Muscle layer of duodenum (tissue), 2 donors: Measurements from ENCODE around the gene RSPH1.
A peak's percentile ranks its signal among the peaks of the same experiment; 100 is the strongest.

Experiments
- H3K27ac ChIP-seq: one replicate; pipeline ENCODE4 v1.7.0; 2013; ENCODE audit warnings: mild to moderate bottlenecking, low read length
- H3K27me3 ChIP-seq: one replicate; pipeline ENCODE4 v1.7.0; 2013; ENCODE audit warnings: low read depth, mild to moderate bottlenecking, control low read depth, low read length
- H3K36me3 ChIP-seq, 2 donors: one replicate each; pipeline ENCODE4 v1.7.0; 2013; ENCODE audit warnings: low read length in 2 of 2, control low read depth in 1 of 2, mild to moderate bottlenecking in 1 of 2; ENCODE audit not compliant: insufficient read depth in 2 of 2, control insufficient read depth in 1 of 2
- H3K4me1 ChIP-seq, 2 donors: one replicate each; pipeline ENCODE4 v1.7.0; 2013; ENCODE audit warnings: low read length in 2 of 2, mild to moderate bottlenecking in 2 of 2, control low read depth in 1 of 2, moderate library complexity in 1 of 2; ENCODE audit not compliant: insufficient read depth in 2 of 2, control insufficient read depth in 1 of 2
- H3K4me3 ChIP-seq, 2 donors: one replicate each; pipeline ENCODE4 v1.7.0; 2013; ENCODE audit warnings: low read length in 2 of 2, low read depth in 1 of 2, mild to moderate bottlenecking in 1 of 2
- H3K9me3 ChIP-seq, 2 donors: one replicate each; pipeline ENCODE4 v1.7.0; 2013; ENCODE audit warnings: low read length in 2 of 2, control low read depth in 1 of 2, mild to moderate bottlenecking in 1 of 2; ENCODE audit not compliant: control insufficient read depth in 1 of 2
- donor health status: healthy.

Gene RSPH1

GRCh38 chr21:42539342-42539741 lies 43.3 kb upstream of the RSPH1 start:
- Histone ChIP-seq H3K27me3 (no peaks in the 10 kb centered on the region), H3K4me1 (peaks cover 0 to 9% of the 10 kb centered on the region in 2 donors), H3K27ac (no peak overlapping the region), H3K4me3 (no peak overlapping the region), H3K9me3 (no peaks in the 10 kb centered on the region), H3K36me3 (peaks cover 26 to 30% of the 10 kb centered on the region in 2 donors)

GRCh38 chr21:42538479-42539275 lies 42.7 kb upstream of the RSPH1 start:
- no peak overlapping the region for H3K4me3 ChIP-seq
- H3K4me1 ChIP-seq, result peaks cover 0 to 9% of the 10 kb centered on the region in 2 donors
- peaks cover 19 to 23% of the 10 kb centered on the region in 2 donors for H3K36me3 ChIP-seq
- no peaks in the 10 kb centered on the region for H3K27me3 ChIP-seq
- H3K27ac ChIP-seq, result no peak overlapping the region
- no peaks in the 10 kb centered on the region for H3K9me3 ChIP-seq

- Histone ChIP-seq H3K36me3 (peaks cover 6 to 15% of the 10 kb centered on the region in 2 donors), H3K4me1 (peaks cover 7 to 14% of the 10 kb centered on the region in 2 donors), H3K27ac (no peak overlapping the region), H3K4me3 (no peak overlapping the region), H3K27me3 (no peaks in the 10 kb centered on the region), H3K9me3 (no peaks in the 10 kb centered on the region)
Observed at GRCh38 chr21:42537106-42537742, 41.2 kb upstream of the RSPH1 start.

- Histone ChIP-seq H3K36me3 (peaks cover 5 to 15% of the 10 kb centered on the region in 2 donors), H3K9me3 (no peaks in the 10 kb centered on the region), H3K4me1 (peaks cover 7 to 14% of the 10 kb centered on the region in 2 donors), H3K27ac (no peak overlapping the region), H3K4me3 (no peak overlapping the region), H3K27me3 (no peaks in the 10 kb centered on the region)
Observed at GRCh38 chr21:42536601-42537000, 40.6 kb upstream of the RSPH1 start.

GRCh38 chr21:42535602-42536171 lies 39.7 kb upstream of the RSPH1 start:
- peaks cover 5 to 15% of the 10 kb centered on the region in 2 donors for H3K36me3 ChIP-seq
- H3K27ac ChIP-seq, result peak overlapping the region; percentile 4

GRCh38 chr21:42534421-42535378 lies 38.7 kb upstream of the RSPH1 start:
- peaks cover 7 to 14% of the 10 kb centered on the region in 2 donors for H3K4me1 ChIP-seq
- H3K27ac ChIP-seq, result peak overlapping the region; percentile 4
- no peak overlapping the region for H3K4me3 ChIP-seq
- H3K36me3 ChIP-seq, result peaks cover 5 to 17% of the 10 kb centered on the region in 2 donors
- H3K27me3 ChIP-seq, result no peaks in the 10 kb centered on the region
- H3K9me3 ChIP-seq, result no peaks in the 10 kb centered on the region

More at GRCh38 chr21:42535602-42536171, 39.7 kb upstream of the RSPH1 start:
- no peaks in the 10 kb centered on the region for H3K9me3 ChIP-seq
- peaks cover 7 to 14% of the 10 kb centered on the region in 2 donors for H3K4me1 ChIP-seq
- H3K4me3 ChIP-seq, result no peak overlapping the region
- H3K27me3 ChIP-seq, result no peaks in the 10 kb centered on the region

GRCh38 chr21:42533963-42534355 lies 37.9 kb upstream of the RSPH1 start:
- H3K27me3 ChIP-seq, result no peaks in the 10 kb centered on the region
- no peak overlapping the region for H3K27ac ChIP-seq
- no peak overlapping the region for H3K4me3 ChIP-seq
- no peaks in the 10 kb centered on the region for H3K9me3 ChIP-seq
- H3K36me3 ChIP-seq, result peaks cover 5 to 19% of the 10 kb centered on the region in 2 donors
- peaks cover 7 to 14% of the 10 kb centered on the region in 2 donors for H3K4me1 ChIP-seq

GRCh38 chr21:42533306-42533962 lies 37.4 kb upstream of the RSPH1 start:
- Histone ChIP-seq H3K4me3 (no peak overlapping the region), H3K36me3 (peaks cover 5 to 19% of the 10 kb centered on the region in 2 donors), H3K27me3 (no peaks in the 10 kb centered on the region), H3K27ac (no peak overlapping the region), H3K4me1 (peaks cover 7 to 16% of the 10 kb centered on the region in 2 donors), H3K9me3 (no peaks in the 10 kb centered on the region)

GRCh38 chr21:42532466-42533181 lies 36.6 kb upstream of the RSPH1 start:
- Histone ChIP-seq H3K4me3 (no peak overlapping the region), H3K36me3 (peaks cover 5 to 20% of the 10 kb centered on the region in 2 donors), H3K9me3 (no peaks in the 10 kb centered on the region), H3K27ac (no peak overlapping the region), H3K4me1 (peaks cover 13 to 17% of the 10 kb centered on the region in 2 donors), H3K27me3 (no peaks in the 10 kb centered on the region)

- Histone ChIP-seq H3K27me3 (no peaks in the 10 kb centered on the region), H3K4me1 (peaks cover 16 to 18% of the 10 kb centered on the region in 2 donors), H3K4me3 (no peak overlapping the region), H3K36me3 (peaks cover 5 to 18% of the 10 kb centered on the region in 2 donors), H3K9me3 (no peaks in the 10 kb centered on the region), H3K27ac (no peak overlapping the region)
Observed at GRCh38 chr21:42531771-42532170, 35.7 kb upstream of the RSPH1 start.
